ENCODE measurements around the gene KCNAB2.

DNA sequence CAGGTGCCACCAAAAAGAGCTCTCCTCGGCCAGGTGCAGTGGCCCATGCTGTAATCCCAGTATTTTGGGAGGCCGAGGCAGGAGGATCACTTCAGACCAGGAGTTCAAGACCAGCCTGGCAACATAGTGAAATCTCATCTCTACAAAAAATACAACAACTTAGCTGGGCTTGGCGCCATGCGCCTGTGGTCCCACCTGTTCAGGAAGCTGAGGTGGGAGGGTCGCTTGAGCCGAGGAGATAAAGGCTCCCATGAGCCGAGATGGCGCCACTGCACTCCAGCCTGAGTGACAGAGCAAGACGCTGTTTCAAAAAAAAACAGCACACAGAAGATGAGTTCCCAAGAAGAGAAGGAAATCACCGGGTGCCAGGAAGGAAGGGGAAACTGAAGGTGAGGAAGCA, 67.4 kb downstream of the KCNAB2 start:
- TF ChIP-seq EZH2 (IDR thresholded peaks at IDR 0.05; ENCODE audit: insufficient read depth, low read length): no peak
- TF ChIP-seq, protein P1, sequence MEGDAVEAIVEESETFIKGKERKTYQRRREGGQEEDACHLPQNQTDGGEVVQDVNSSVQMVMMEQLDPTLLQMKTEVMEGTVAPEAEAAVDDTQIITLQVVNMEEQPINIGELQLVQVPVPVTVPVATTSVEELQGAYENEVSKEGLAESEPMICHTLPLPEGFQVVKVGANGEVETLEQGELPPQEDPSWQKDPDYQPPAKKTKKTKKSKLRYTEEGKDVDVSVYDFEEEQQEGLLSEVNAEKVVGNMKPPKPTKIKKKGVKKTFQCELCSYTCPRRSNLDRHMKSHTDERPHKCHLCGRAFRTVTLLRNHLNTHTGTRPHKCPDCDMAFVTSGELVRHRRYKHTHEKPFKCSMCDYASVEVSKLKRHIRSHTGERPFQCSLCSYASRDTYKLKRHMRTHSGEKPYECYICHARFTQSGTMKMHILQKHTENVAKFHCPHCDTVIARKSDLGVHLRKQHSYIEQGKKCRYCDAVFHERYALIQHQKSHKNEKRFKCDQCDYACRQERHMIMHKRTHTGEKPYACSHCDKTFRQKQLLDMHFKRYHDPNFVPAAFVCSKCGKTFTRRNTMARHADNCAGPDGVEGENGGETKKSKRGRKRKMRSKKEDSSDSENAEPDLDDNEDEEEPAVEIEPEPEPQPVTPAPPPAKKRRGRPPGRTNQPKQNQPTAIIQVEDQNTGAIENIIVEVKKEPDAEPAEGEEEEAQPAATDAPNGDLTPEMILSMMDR (IDR thresholded peaks at IDR 0.05; ENCODE audit: insufficient read depth, low read depth, low read length): no peak

All from astrocyte (in vitro differentiated cells and primary cell).